Measurements from ENCODE around the gene ITIH5.

The ITIH5 gene

GRCh38 chr10:7647062-7647664, 19.6 kb downstream of the ITIH5 start:
- Histone ChIP-seq H3K4me3 (no peak overlapping the region), H3K27ac (no peak overlapping the region)
- DNase-seq (ENCODE audit: low spot score), result no peak
- TF ChIP-seq CTCF (IDR thresholded peaks at IDR 0.05), result no peak

- TF ChIP-seq CTCF (IDR thresholded peaks at IDR 0.05), result no peak
- DNase-seq (ENCODE audit: low spot score), result no peak
- H3K4me3 ChIP-seq, result no peak overlapping the region
- H3K27ac ChIP-seq, result no peak overlapping the region
Measured at GRCh38 chr10:7642491-7643011, 24.2 kb downstream of the ITIH5 start.

- no peak overlapping the region for H3K4me3 ChIP-seq
- no peak for DNase-seq (ENCODE audit: low spot score)
- TF ChIP-seq CTCF (IDR thresholded peaks at IDR 0.05), result no peak
- no peak overlapping the region for H3K27ac ChIP-seq
Measured at GRCh38 chr10:7635408-7636125, 31.2 kb downstream of the ITIH5 start.

GRCh38 chr10:7634142-7634894, 32.4 kb downstream of the ITIH5 start:
- DNase-seq (ENCODE audit: low spot score), result no peak
- H3K4me3 ChIP-seq, result no peak overlapping the region
- no peak for TF ChIP-seq CTCF (IDR thresholded peaks at IDR 0.05)
- peak overlapping the region in 1 of 2 donors; percentile 68 for H3K27ac ChIP-seq

GRCh38 chr10:7626283-7626682, 40.5 kb downstream of the ITIH5 start:
- Histone ChIP-seq H3K4me3 (no peak overlapping the region), H3K27ac (no peak overlapping the region)
- TF ChIP-seq CTCF (IDR thresholded peaks at IDR 0.05), result no peak
- no peak for DNase-seq (ENCODE audit: low spot score)

- no peak for DNase-seq (ENCODE audit: low spot score)
- no peak for TF ChIP-seq CTCF (IDR thresholded peaks at IDR 0.05)
- no peak overlapping the region for H3K27ac ChIP-seq
Measured at GRCh38 chr10:7625836-7626235, 40.9 kb downstream of the ITIH5 start.

More at GRCh38 chr10:7625836-7626235, 40.9 kb downstream of the ITIH5 start:
- H3K4me3 ChIP-seq, result no peak overlapping the region
